Naive thymus-derived CD8-positive, alpha-beta T cell (primary cell): Measurements from ENCODE around the gene FAM20C. TPM values are rescaled to one million over a fixed set of nuclear protein-coding genes. Genes with fewer than 3 reads are reported as not detected.
"Not testable (repeated sequence)": the region's sequence is repeated elsewhere in the genome, so short reads cannot be mapped to it uniquely, and the experiment has no call there.

ENCODE experiments used
- ATAC-seq, 2 donors: fragments of 150-1000 bp; cut with Tn5 transposase in 1 of 2; sonication (Bioruptor Pico), chemical (Tn5 transposase) in 1 of 2; 1 replicate in 1 of 2; 2 replicates in 1 of 2; pipeline ENCODE4 v1.10.0; 2021; ENCODE audit warnings: mild to moderate bottlenecking in 2 of 2, moderate library complexity in 2 of 2
- POLR2A ChIA-PET: fragments of 350-600 bp; sonication (Branson Sonifier 250); formaldehyde crosslinking; loops from one replicate; lab custom pipeline; 2021; ENCODE audit warnings: antibody characterized with exemption; lab: Charles Lee
- DNase-seq, 10 donors: peaks; one replicate each; pipeline versions ENCODE4 v3.0.0 to v3.0.0-alpha.2; 2020 to 2022
- H3K27ac Mint-ChIP-seq, 10 donors: one replicate each; pipeline ENCODE4 v1.8.0; 2020 to 2022; ENCODE audit warnings: mild to moderate bottlenecking in 10 of 10, mixed read lengths in 10 of 10, moderate library complexity in 4 of 10, inconsistent platforms in 1 of 10
- H3K27me3 Mint-ChIP-seq, 5 donors: one replicate each; pipeline ENCODE4 v1.8.0; 2021 to 2022; ENCODE audit warnings: mixed read lengths in 5 of 5
- H3K36me3 Mint-ChIP-seq, 3 donors: one replicate each; pipeline ENCODE4 v1.8.0; 2020 to 2022; ENCODE audit warnings: mixed read lengths in 3 of 3, mild to moderate bottlenecking in 2 of 3, inconsistent platforms in 1 of 3
- H3K4me1 Mint-ChIP-seq, 4 donors: one replicate each; pipeline ENCODE4 v1.8.0; 2021 to 2022; ENCODE audit warnings: mixed read lengths in 4 of 4
- H3K4me3 Mint-ChIP-seq, 10 donors: one replicate each; pipeline ENCODE4 v1.8.0; 2020 to 2022; ENCODE audit warnings: mild to moderate bottlenecking in 10 of 10, mixed read lengths in 10 of 10, moderate library complexity in 6 of 10, inconsistent platforms in 1 of 10
- H3K9me3 Mint-ChIP-seq, 9 donors: one replicate each; pipeline ENCODE4 v1.8.0; 2020 to 2022; ENCODE audit warnings: mixed read lengths in 9 of 9, mild to moderate bottlenecking in 3 of 9, inconsistent platforms in 1 of 9, moderate library complexity in 1 of 9
- polyA plus RNA-seq, 3 donors: library from polyadenylated mRNA; unstranded; fragments of 300-500 nt; fragmentation: Illumina TruSeq; gene quantifications; one replicate each; pipeline ENCODE4 v1.2.3, GENCODE V29; 2021
- total RNA-seq, 8 experiments: library from RNA in 2 of 8; stranded (reverse) in 2 of 8; gene quantifications; one replicate each; pipeline ENCODE4 v1.2.3 and lab custom pipeline; 2021 to 2026

The FAM20C gene
- total and polyA plus RNA-seq, 5 experiments from 2014 or later, result 0.60 to 0.66 TPM; not detected in 3

DNA sequence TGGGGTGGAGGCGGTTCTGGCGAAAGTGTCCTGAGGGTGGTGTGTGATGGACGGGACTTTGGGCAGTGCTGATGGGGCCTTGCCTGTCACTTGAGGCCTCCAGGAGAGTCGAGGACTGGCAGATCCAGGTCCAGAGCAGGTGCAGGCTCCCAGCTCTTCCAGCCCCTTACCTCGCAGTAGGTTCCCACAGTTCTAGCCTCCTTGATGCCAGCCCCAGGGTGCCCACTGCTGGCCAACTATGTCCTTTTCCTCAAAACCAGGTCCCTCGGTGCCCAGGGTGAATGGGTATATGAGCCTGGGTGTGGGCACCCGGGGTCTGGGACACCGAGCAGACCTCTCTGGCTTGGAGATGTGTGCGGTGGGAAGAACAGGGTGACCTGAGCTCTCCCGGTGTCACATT is 8.3 kb downstream of the FAM20C start:
- Mint-ChIP-seq H3K9me3 (no peaks in the 10 kb centered on the region), H3K27me3 (peaks cover 0 to 9% (median 6%) of the 10 kb centered on the region in 5 donors), H3K36me3 (no peaks in the 10 kb centered on the region), H3K4me1 (peaks cover 0 to 1% (median 0%) of the 10 kb centered on the region in 4 donors), H3K4me3 (no peak overlapping the region), H3K27ac (no peak overlapping the region)
- ATAC-seq (no peak), DNase-seq (no peak)
- POLR2A ChIA-PET, result no interaction called here

- Mint-ChIP-seq H3K27ac (no peak overlapping the region), H3K4me1 (no peaks in the 10 kb centered on the region), H3K9me3 (no peaks in the 10 kb centered on the region), H3K27me3 (no peaks in the 10 kb centered on the region), H3K36me3 (no peaks in the 10 kb centered on the region), H3K4me3 (no peak overlapping the region)
- POLR2A ChIA-PET, result no interaction called here
- ATAC-seq, result no peak
- no peak for DNase-seq
Measured at GRCh38 chr7:204326-204725, 12.0 kb downstream of the FAM20C start.

GRCh38 chr7:205115-206010 is 13.0 kb downstream of the FAM20C start:
- Mint-ChIP-seq H3K36me3 (no peaks in the 10 kb centered on the region), H3K9me3 (no peaks in the 10 kb centered on the region), H3K4me3 (no peak overlapping the region), H3K4me1 (no peaks in the 10 kb centered on the region), H3K27me3 (no peaks in the 10 kb centered on the region), H3K27ac (no peak overlapping the region)
- DNase-seq (no peak), ATAC-seq (no peak)
- POLR2A ChIA-PET, result no interaction called here

DNA sequence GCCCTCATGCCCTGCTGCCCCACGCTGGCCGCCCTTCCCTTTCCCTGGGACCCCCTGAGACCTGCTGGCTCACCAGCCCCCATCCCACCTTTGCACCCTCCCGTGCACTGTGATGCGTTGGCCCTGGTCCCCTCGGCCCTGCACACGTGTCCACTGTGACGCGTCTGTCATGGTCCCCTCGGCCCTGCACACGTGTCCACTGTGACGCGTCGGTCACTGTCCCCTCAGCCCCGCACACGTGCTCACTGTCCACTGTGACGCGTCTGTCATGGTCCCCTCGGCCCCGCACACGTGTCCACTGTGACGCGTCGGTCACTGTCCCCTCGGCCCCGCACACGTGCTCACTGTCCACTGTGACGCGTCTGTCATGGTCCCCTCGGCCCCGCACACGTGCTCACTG is 14.0 kb downstream of the FAM20C start:
- H3K4me1 Mint-ChIP-seq, H3K4me3 Mint-ChIP-seq, H3K9me3 Mint-ChIP-seq, H3K36me3 Mint-ChIP-seq, H3K27me3 Mint-ChIP-seq, POLR2A ChIA-PET, DNase-seq, H3K27ac Mint-ChIP-seq, ATAC-seq: not testable (repeated sequence)

DNA sequence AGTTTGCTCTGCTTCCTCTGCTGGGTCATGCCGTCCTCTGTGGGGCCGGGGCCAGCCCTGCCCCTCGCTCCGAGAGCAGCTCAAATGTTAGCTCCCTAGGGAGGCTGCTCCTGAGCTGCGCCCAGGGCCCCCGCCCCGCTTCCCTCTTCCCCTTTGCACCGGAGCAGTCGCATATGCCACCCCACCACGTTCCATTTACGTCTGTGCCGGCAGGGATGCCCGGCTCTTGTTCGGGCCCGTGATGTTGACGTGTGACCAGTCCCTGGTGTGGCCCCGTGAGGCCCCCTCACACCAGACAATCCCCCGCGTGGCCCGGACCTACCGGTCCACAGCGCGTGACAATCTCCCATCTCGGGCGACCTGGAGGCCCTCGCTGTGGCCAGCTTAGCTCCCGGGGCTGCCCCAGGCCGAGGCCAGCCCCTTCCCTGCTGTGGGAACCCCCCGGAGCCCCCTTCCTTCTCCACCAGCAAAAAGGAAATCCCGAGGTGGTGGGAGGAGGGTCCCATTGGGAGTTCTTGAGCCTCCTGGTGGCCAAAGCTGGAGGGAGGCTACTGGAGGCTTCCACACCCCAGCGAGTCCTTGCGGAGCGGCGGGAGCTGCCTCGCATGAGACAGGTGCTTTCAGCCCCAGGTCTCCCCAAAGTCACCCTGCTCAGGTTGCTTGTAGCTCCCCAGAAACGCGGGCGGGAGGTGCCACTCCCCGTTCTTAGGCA is 15.2 kb downstream of the FAM20C start:
- no peaks in the 10 kb centered on the region for H3K27me3 Mint-ChIP-seq
- H3K27ac Mint-ChIP-seq, result no peak overlapping the region
- POLR2A ChIA-PET, result no interaction called here
- no peaks in the 10 kb centered on the region for H3K4me1 Mint-ChIP-seq
- no peak for ATAC-seq
- no peak for DNase-seq
- no peaks in the 10 kb centered on the region for H3K36me3 Mint-ChIP-seq
- H3K4me3 Mint-ChIP-seq, result no peak overlapping the region
- no peaks in the 10 kb centered on the region for H3K9me3 Mint-ChIP-seq

DNA sequence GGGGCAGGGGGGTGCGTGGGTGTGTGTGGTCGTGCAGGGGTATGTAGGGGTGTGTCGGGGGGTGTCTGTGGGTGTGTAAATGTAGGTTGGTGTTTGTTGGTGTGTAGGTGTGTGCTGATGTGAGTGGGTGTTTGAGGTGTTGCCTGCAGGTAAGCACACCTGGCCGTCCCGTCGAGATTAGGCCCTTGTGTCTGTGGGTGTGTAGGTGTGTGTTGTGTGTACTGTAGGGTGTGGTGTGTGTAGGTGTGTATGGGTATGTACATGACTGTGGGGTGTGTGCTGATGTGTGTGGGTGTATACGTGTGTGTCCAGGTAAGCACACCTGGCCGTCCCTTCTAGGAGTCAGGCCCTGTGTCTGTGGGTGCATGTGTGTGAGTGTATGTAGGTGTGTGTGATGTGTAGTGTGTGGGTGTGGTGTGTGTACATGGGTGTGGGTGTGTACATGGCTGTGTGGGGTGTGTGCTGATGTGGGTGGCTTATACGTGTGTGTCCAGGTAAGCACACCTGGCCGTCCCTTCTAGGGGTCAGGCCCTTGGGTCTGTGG is 15.8 kb downstream of the FAM20C start:
- Mint-ChIP-seq H3K9me3 (no peaks in the 10 kb centered on the region), H3K27me3 (no peaks in the 10 kb centered on the region), H3K4me3 (peak overlapping the region in 1 of 10 donors; percentile 15), H3K36me3 (no peaks in the 10 kb centered on the region), H3K27ac (no peak overlapping the region), H3K4me1 (no peaks in the 10 kb centered on the region)
- ATAC-seq (no peak), DNase-seq (no peak)
- POLR2A ChIA-PET, result no interaction called here

DNA sequence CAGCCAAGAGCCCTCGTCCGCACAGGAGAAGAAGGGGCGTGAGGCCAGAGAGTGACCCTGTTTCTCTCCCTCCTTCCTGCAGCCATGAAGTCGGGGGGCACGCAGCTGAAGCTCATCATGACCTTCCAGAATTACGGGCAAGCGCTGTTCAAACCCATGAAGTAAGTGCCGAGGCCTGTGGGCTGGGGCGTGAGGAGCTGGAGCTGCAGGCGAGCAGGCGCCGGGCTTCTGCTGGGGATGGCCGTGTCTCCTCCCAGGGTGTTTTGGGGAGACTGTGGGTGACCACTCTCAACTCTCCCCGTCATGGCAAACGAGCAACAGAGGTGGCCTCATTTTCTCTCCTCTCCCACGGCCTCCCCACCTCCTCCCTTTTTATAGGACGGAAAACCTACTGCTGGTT is 16.4 kb downstream of the FAM20C start:
- DNase-seq, result no peak
- ATAC-seq, result no peak
- Mint-ChIP-seq H3K36me3 (no peaks in the 10 kb centered on the region), H3K4me1 (no peaks in the 10 kb centered on the region), H3K27ac (no peak overlapping the region), H3K27me3 (no peaks in the 10 kb centered on the region), H3K4me3 (no peak overlapping the region), H3K9me3 (no peaks in the 10 kb centered on the region)
- POLR2A ChIA-PET, result no interaction called here

DNA sequence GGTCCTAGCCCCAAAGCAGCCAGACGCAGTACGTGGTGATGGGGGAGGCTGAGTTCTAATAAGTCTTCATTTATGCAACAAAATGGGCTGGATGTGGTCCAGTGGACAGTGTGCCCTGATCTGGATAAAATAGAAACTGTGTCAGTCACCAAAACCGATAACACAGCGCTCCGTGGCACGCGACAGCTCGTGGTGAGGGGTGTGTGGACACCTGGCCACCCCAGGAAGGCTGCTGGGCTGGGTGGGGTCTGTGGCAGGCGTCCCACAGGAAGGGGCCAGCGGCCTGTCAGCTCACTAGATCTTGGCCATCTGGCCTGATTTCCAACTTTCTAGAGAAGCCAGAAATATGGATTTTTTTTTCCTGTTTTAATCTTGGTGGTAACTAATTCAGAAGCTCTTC is 17.0 kb downstream of the FAM20C start:
- ATAC-seq (no peak), DNase-seq (no peak)
- Mint-ChIP-seq H3K4me3 (no peak overlapping the region), H3K27me3 (peaks cover 0 to 1% (median 0%) of the 10 kb centered on the region in 5 donors), H3K4me1 (no peaks in the 10 kb centered on the region), H3K9me3 (no peaks in the 10 kb centered on the region), H3K27ac (no peak overlapping the region), H3K36me3 (no peaks in the 10 kb centered on the region)
- POLR2A ChIA-PET, result no interaction called here

DNA sequence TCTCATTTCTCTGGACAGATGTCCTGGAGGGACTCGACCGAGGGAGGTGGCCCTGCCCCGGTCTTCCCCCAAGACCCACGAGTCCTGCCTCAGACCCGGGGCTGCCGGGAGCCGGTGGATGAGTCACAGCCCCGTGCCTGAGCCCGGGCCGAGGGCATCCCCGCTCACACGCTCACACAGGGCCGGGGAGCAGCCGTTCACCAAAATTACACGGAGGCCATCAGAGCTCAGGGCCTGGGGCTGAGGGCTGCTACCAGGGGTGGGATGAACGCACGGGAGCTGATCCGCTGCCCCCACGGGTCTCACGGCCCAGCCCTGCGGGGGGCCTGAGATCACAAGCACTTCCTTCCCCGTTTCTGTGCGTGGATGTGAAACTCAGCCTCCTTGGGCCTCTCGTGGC is 17.5 kb downstream of the FAM20C start:
- Mint-ChIP-seq H3K36me3 (no peaks in the 10 kb centered on the region), H3K4me1 (no peaks in the 10 kb centered on the region), H3K27me3 (peaks cover 0 to 1% (median 0%) of the 10 kb centered on the region in 5 donors), H3K27ac (no peak overlapping the region), H3K9me3 (no peaks in the 10 kb centered on the region), H3K4me3 (no peak overlapping the region)
- ATAC-seq (no peak), DNase-seq (no peak)
- POLR2A ChIA-PET, result no interaction called here

DNA sequence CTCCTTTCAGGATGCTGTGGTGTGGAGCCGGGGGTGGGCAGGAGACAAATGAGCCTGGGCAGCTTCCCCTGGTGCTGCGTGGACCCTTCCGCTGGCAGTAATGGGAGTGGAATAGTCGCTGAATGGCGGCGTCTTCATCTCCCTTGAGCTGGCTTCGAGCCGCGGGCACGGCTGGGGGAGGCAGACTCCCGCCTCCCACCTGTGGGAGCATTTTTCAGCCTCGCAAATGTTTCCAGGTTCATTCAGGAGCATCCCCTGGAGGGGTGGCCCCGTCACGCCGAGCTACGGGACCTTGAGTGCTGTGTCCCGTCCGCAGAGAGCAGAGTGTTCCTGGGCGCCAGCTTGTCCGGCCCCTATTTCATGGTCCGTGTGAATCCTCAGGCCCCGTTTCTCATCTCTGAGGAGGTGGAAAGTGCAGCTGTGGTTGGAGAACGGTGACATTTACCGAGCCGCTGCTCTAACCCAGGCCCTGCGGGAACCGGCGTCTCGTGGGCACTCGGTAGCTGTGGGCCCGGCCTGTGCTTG is 18.1 kb downstream of the FAM20C start:
- Mint-ChIP-seq H3K4me3 (no peak overlapping the region), H3K4me1 (no peaks in the 10 kb centered on the region), H3K27me3 (peaks cover 0 to 1% (median 0%) of the 10 kb centered on the region in 5 donors), H3K9me3 (no peaks in the 10 kb centered on the region), H3K27ac (no peak overlapping the region), H3K36me3 (no peaks in the 10 kb centered on the region)
- POLR2A ChIA-PET, result no interaction called here
- DNase-seq (no peak), ATAC-seq (no peak)

GRCh38 chr7:211033-211714 is 18.8 kb downstream of the FAM20C start:
- no peak overlapping the region for H3K27ac Mint-ChIP-seq
- POLR2A ChIA-PET, result no interaction called here
- H3K9me3 Mint-ChIP-seq, result no peaks in the 10 kb centered on the region
- H3K27me3 Mint-ChIP-seq, result peaks cover 0 to 1% (median 0%) of the 10 kb centered on the region in 5 donors
- H3K4me3 Mint-ChIP-seq, result no peak overlapping the region
- ATAC-seq (no peak), DNase-seq (no peak)
- H3K36me3 Mint-ChIP-seq, result no peaks in the 10 kb centered on the region
- H3K4me1 Mint-ChIP-seq, result no peaks in the 10 kb centered on the region

DNA sequence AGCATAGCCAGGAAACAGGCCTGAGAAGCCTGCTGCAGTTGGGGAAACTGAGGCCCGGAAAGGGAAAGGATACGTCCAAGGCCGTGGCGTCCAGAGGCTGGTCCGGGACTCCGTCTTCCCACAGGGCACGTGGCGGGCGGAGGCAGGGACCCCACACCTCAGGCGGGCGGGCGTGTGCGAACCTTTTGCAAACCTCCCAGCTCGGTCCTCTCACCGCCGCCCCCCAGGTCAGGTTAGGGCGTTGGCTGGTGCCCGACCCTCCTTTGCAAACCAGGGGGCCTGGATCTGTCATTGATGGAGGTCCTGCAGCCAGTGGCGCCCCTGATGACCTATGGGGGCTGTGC is 19.3 kb downstream of the FAM20C start:
- Mint-ChIP-seq H3K27ac (no peak overlapping the region), H3K36me3 (no peaks in the 10 kb centered on the region), H3K4me3 (no peak overlapping the region), H3K9me3 (no peaks in the 10 kb centered on the region), H3K27me3 (peaks cover 0 to 1% (median 0%) of the 10 kb centered on the region in 5 donors), H3K4me1 (no peaks in the 10 kb centered on the region)
- DNase-seq (no peak), ATAC-seq (no peak)
- POLR2A ChIA-PET, result no interaction called here

DNA sequence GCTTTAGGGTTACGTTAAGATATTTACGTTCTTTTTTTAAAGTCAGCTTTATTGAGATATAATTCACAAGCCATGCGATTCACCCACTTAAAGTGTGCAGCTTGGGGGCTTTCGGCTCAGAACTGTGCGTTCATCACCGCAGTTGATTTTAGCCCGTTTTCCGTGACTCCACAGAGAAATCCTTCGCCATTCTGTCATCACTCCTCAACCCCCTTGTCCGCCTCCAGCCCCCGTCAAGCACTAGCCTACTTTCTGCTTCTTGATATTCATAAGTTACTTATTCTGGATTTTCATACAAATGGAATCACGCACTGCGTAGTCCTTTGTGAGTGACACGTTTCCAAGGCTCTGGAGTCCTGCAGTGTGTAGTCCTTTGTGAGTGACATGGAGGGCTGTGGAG is 20.4 kb downstream of the FAM20C start:
- H3K27me3 Mint-ChIP-seq, result peaks cover 0 to 5% (median 0%) of the 10 kb centered on the region in 5 donors
- no peaks in the 10 kb centered on the region for H3K4me1 Mint-ChIP-seq
- no peak for ATAC-seq
- DNase-seq, result no peak
- no peaks in the 10 kb centered on the region for H3K9me3 Mint-ChIP-seq
- no peaks in the 10 kb centered on the region for H3K36me3 Mint-ChIP-seq
- POLR2A ChIA-PET, result no interaction called here
- no peak overlapping the region for H3K27ac Mint-ChIP-seq
- H3K4me3 Mint-ChIP-seq, result no peak overlapping the region
